HG02884 (cell line): Measurements from ENCODE around the gene TMEM175.
"Not testable (repeated sequence)": the region's sequence is repeated elsewhere in the genome, so short reads cannot be mapped to it uniquely, and the experiment has no call there.

Experiments used
- ATAC-seq: cut with Tn5 transposase; IDR thresholded peaks from one replicate; pipeline ENCODE4 v1.9.1; 2021; ENCODE audit warnings: mild to moderate bottlenecking, moderate library complexity; ENCODE audit not compliant: unreplicated experiment

The TMEM175 gene

DNA sequence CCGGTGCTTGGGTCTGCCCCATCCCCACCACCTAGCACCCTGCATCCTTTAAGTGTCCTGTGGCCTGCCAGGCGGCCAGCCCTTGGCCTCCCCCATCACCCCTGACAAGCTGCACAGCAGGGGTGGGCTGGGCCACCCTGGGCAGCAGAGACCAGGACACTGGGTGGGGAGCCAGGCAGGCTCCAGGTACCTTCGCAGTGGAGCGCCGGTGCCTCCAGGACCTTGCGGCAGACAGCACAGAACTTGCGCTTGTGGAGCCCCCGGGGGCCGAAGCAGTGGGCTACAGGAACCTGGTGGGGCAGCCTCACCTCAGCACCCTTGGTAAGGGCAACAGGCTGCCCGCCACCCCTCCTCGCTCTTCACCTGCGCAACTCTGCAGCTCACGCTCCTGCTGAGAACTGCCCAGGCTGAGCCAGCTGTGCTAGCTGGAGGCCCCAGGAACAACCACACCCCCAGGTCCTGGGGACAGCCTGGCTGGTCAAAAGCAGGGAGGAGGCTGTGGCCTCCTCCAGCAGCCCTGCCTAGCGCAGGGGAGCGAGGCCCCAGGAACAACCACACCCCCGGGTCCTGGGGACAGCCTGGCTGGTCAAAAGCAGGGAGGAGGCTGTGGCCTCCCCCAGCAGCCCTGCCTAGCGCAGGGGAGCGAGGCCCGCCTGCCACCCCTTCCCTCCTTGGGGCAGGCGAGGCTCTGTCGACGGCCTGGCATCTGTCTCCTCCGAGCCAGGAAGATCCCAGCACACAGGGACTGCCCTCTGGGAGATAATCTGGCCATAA, 36.5 kb downstream of the TMEM175 start:
- ATAC-seq = no peak

- no peak for ATAC-seq
These were observed 37.9 kb downstream of the TMEM175 start for GRCh38 chr4:970046-970745.

- ATAC-seq = no peak
These were observed 38.7 kb downstream of the TMEM175 start for GRCh38 chr4:970854-971520.

GRCh38 chr4:971666-972500, 39.6 kb downstream of the TMEM175 start:
- no peak for ATAC-seq

- peak; percentile 39 for ATAC-seq
These were observed 40.6 kb downstream of the TMEM175 start for GRCh38 chr4:972651-973424.

DNA sequence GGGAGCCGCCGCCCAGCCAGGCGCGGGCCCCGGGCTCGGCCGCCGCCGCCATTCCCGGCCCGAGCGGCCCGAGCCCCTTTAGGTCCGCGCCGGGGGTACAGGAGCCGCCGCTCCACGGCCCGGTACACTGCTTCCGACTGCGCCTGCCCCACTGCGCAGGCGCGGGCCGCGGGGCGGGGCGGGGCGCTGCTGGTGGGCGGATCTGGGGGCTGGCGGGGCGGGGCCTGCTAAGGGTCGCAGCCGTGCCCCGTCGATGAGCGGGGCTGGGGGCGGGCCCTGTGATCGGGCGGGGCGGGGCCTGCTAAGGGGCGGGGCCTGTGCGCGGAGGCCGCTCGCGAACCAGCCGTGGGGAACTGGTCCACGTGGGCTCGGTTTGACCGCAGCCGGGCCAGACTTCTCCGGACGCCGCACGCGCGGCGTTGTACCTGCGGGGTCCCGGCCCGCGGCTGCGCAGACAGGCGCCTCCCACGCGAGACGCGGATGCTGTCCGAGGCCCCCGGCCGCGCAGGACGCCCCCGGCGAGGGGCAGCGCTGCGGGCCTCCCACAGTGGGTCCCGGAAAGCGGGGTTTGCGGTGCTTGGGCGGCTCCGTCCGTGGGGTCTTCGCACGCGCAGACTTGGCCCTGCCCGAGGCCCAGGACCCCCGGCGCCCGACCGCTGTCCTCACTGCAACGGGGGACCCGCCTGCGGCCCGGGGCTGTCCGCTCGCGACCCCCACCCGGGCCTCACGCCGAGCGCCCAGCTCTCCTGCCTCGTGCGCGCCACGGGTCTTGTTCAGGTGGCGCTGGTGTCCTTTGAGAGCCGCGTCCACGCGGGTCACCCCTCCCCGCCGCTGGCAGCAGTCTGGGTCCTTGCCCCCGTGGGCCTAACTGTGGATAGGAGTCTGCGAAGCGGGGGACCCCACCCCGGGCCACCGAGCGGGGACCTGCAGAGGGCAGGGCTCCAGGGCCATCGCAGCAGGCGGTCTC, 41.5 kb downstream of the TMEM175 start, which contains the start of gene DGKQ:
Gene DGKQ, minus strand, starts transcription at position 139 of the 967 bp plus-strand sequence. Its CDS starts 87 bp downstream, at position 52.
- peak; percentile 48 for ATAC-seq

DNA sequence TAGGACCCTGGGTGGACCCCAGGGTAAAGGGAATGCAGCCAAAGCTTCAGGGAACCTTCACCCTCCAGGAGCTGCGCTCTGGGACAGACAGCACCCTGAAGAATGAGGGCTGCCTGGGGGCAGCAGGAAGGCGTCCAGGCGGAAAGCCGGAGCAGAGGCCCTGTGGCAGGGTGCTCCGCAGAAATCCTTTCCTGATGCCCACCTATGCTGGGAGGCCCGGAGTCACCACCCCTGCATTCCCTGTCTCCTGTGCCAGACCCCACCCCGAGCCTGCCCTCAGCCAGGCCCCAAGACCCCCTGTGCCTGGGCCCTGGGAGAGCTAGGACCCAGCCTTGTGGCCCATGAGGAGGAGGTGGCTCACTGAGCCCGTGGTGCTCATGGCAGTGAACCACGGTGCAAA, 42.4 kb downstream of the TMEM175 start:
- ATAC-seq = no peak

GRCh38 chr4:976016-976415, 43.8 kb downstream of the TMEM175 start:
- ATAC-seq = not testable (repeated sequence)

- no peak for ATAC-seq
These were observed 46.9 kb downstream of the TMEM175 start for GRCh38 chr4:978957-979701.

DNA sequence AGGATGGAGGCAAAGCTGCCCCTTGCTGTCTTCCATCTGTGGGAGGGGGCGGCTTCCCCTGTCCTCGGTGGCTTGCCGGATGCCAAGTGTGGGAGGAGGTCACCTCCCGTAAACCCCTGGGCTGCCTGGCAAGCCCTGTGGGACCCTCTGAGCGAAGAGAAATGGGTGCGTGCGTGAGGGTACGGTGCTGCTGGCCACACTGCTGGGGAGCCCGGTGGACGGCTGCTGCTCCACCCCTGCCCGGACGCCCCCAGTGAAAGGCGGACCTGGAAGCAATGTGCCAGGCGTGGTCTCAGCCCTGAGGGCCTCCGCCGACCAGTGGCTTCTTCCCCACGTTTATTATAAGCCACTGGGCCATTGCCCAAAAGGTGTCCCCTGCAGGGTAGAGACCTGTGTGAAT, 50.0 kb downstream of the TMEM175 start:
- no peak for ATAC-seq

DNA sequence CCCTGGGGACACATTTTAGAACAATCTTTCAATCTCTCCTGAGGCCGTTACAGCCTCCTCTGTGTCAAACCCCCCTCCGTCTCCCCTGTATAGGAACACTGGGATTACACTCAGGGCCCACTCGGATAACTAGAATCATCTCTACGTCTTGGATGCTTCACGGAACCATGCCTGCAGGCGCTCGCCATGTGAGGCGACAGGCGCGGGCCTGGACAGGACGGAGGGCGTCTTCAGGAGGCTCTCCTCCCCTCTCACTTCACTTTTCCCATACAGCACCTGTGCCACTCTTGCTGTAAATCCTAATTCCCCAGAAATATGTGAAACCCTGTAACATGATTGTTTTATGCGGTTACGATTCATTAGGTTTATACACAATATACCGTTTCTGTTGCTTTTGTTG, 50.6 kb downstream of the TMEM175 start:
- ATAC-seq = no peak

DNA sequence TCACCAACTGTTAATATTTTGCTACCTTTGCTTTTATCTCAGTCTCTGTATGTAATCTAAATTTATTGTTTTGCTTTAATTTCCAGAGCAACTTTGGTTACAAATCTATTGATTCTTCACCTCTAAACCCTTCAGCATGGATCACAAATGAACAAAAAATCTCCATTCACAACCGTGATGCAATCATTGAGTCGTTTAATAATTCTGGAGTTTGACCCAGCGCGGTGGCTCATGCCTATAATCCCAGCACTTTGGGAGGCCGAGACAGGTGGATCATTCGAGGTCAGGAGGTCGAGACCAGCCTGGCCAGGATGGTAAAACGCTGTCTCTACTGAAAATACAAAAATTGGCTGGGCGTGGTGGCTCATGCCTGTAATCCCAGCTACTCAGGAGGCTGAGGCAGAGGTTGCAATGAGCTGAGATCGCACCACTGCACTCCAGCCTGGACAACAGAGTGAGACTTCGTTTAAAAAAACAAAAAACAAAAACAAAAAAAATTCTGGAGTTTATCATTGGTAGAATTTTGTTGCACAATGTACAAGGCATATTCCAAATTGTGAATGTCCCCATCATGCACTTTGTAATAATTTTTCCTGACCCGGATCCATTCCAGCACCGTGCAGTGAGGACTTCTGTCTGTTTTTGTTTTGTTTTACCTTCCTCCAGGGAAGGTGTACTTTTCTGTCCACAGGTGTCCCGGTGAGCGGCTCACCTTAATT, 52.2 kb downstream of the TMEM175 start:
- ATAC-seq = no peak

- no peak for ATAC-seq
These were observed 53.0 kb downstream of the TMEM175 start for GRCh38 chr4:985123-985830.

GRCh38 chr4:986428-986878, 54.2 kb downstream of the TMEM175 start:
- ATAC-seq = peak; percentile 24

DNA sequence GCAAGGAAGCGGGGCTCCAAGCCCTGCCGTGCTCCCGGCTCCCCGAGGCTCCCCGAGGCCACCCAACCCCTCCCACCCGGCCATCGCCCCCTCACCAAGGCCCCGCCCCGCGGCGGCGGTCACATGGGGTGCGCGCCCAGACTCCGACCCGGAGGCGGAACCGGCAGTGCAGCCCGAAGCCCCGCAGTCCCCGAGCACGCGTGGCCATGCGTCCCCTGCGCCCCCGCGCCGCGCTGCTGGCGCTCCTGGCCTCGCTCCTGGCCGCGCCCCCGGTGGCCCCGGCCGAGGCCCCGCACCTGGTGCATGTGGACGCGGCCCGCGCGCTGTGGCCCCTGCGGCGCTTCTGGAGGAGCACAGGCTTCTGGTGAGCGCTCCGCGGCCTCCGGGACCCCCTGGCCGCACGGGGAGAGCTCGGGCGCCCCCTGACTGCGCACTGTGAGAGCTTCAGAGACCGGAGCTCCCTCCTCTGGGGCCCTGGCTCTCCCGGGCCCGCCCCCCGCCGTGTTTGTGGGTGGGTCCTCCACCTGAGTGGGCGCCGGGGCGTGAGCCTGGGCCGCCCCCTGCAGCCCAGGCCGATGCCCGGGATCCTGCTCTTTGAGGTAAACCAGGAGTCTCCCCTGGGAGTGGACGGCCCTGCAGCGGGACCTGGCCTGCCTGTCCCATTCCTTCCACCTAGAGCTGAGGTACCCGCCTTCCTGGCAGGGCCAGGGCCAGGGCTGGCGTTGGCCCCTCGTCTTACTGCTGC, 54.8 kb downstream of the TMEM175 start, which contains the start of gene IDUA:
Gene IDUA, plus strand, starts transcription at position 166 of the 745 bp plus-strand sequence. Its CDS starts 41 bp downstream, at position 207.
- ATAC-seq = peak; percentile 79
